Central memory CD4-positive, alpha-beta T cell (primary cell): ENCODE measurements around the gene DYRK1A.
"Not testable (repeated sequence)": the region's sequence is repeated elsewhere in the genome, so short reads cannot be mapped to it uniquely, and the experiment has no call there.

Experiments used
- DNase-seq: peaks from one replicate; pipeline ENCODE4 v3.0.0; 2022
- total RNA-seq, 3 experiments: gene quantifications; one replicate each; lab custom pipeline; 2026; lab: John Stamatoyannopoulos, UW

Gene DYRK1A
- total RNA-seq, result 179 to 369 (median 349) reads per million in 3 experiments

- DNase-seq, result peak; percentile 99
Measured at GRCh38 chr21:37366482-37367316, at the start of gene DYRK1A. DYRK1A (plus strand) TSS chr21:37366773; CDS start chr21:37420375, 53,602 bp downstream.

- no peak for DNase-seq
Measured at GRCh38 chr21:37319551-37319950, 47.0 kb upstream of the DYRK1A start.

- DNase-seq, result no peak
Measured at GRCh38 chr21:37322084-37322483, 44.5 kb upstream of the DYRK1A start.

- DNase-seq, result no peak
Measured at GRCh38 chr21:37324558-37324957, 42.0 kb upstream of the DYRK1A start.

- not testable (repeated sequence) for DNase-seq
Measured at GRCh38 chr21:37328147-37328546, 38.4 kb upstream of the DYRK1A start.

GRCh38 chr21:37331411-37331810 lies 35.2 kb upstream of the DYRK1A start:
- DNase-seq, result no peak

GRCh38 chr21:37335053-37335452 lies 31.5 kb upstream of the DYRK1A start:
- DNase-seq, result no peak

GRCh38 chr21:37337179-37337578 lies 29.4 kb upstream of the DYRK1A start:
- no peak for DNase-seq

GRCh38 chr21:37337831-37338230 lies 28.7 kb upstream of the DYRK1A start:
- no peak for DNase-seq

GRCh38 chr21:37338671-37339551 lies 27.7 kb upstream of the DYRK1A start:
- no peak for DNase-seq

GRCh38 chr21:37339552-37339939 lies 27.0 kb upstream of the DYRK1A start:
- no peak for DNase-seq

- no peak for DNase-seq
Measured at GRCh38 chr21:37341254-37341960, 25.2 kb upstream of the DYRK1A start.

- DNase-seq, result no peak
Measured at GRCh38 chr21:37342046-37342632, 24.4 kb upstream of the DYRK1A start.

- DNase-seq, result no peak
Measured at GRCh38 chr21:37346841-37347430, 19.6 kb upstream of the DYRK1A start.

GRCh38 chr21:37348664-37349063 lies 17.9 kb upstream of the DYRK1A start:
- DNase-seq, result no peak

GRCh38 chr21:37350472-37350871 lies 16.1 kb upstream of the DYRK1A start:
- no peak for DNase-seq

- DNase-seq, result no peak
Measured at GRCh38 chr21:37356706-37357105, 9.9 kb upstream of the DYRK1A start.

- no peak for DNase-seq
Measured at GRCh38 chr21:37357691-37358090, 8.9 kb upstream of the DYRK1A start.

- DNase-seq, result no peak
Measured at GRCh38 chr21:37358397-37358796, 8.2 kb upstream of the DYRK1A start.

GRCh38 chr21:37363936-37364335 lies 2.6 kb upstream of the DYRK1A start:
- no peak for DNase-seq

GRCh38 chr21:37364722-37365121 lies 1.9 kb upstream of the DYRK1A start:
- DNase-seq, result no peak
